Measurements from ENCODE around the gene JAML.

The JAML gene

GRCh38 chr11:118224511-118225188 is at the start of gene JAML:
JAML (minus strand) TSS chr11:118225011; CDS start chr11:118214866, 10,145 bp downstream.
- DNase-seq = peak; percentile 78

- DNase-seq = peak; percentile 26
Observed at GRCh38 chr11:118274186-118274585, 49.4 kb upstream of the JAML start.

GRCh38 chr11:118272001-118272400 is 47.2 kb upstream of the JAML start:
- no peak for DNase-seq

- no peak for DNase-seq
Observed at GRCh38 chr11:118267486-118267885, 42.7 kb upstream of the JAML start.

- no peak for DNase-seq
Observed at GRCh38 chr11:118265954-118266353, 41.1 kb upstream of the JAML start.

GRCh38 chr11:118264569-118265465 is 40.0 kb upstream of the JAML start:
- peak; percentile 9 for DNase-seq

GRCh38 chr11:118263695-118264568 is 39.1 kb upstream of the JAML start, which contains the start of gene MPZL2:
MPZL2 (minus strand) TSS chr11:118264297; CDS start chr11:118264153, 144 bp downstream.
- no peak for DNase-seq

- DNase-seq = no peak
Observed at GRCh38 chr11:118263112-118263511, 38.3 kb upstream of the JAML start.

GRCh38 chr11:118260353-118260752 is 35.5 kb upstream of the JAML start:
- no peak for DNase-seq

- DNase-seq = no peak
Observed at GRCh38 chr11:118259138-118259537, 34.3 kb upstream of the JAML start.

- DNase-seq = no peak
Observed at GRCh38 chr11:118258410-118258809, 33.6 kb upstream of the JAML start.

- peak; percentile 68 for DNase-seq
Observed at GRCh38 chr11:118252688-118253087, 27.9 kb upstream of the JAML start.

- peak; percentile 69 for DNase-seq
Observed at GRCh38 chr11:118251858-118252652, 27.2 kb upstream of the JAML start, which contains the start of gene MPZL3. MPZL3 (minus strand) TSS chr11:118252365; CDS start chr11:118252294, 71 bp downstream.

- no peak for DNase-seq
Observed at GRCh38 chr11:118247041-118247440, 22.2 kb upstream of the JAML start.

GRCh38 chr11:118245936-118246562 is 21.2 kb upstream of the JAML start:
- no peak for DNase-seq

GRCh38 chr11:118243993-118244762 is 19.4 kb upstream of the JAML start:
- DNase-seq = no peak

GRCh38 chr11:118243161-118243560 is 18.4 kb upstream of the JAML start:
- no peak for DNase-seq

GRCh38 chr11:118241764-118242098 is 16.9 kb upstream of the JAML start:
- no peak for DNase-seq

GRCh38 chr11:118240999-118241763 is 16.4 kb upstream of the JAML start:
- DNase-seq = peak; percentile 93

Data from MV-4-11 (cell line).